Measurements from ENCODE around the gene UXS1. TPM values are rescaled to one million over a fixed set of nuclear protein-coding genes. Genes with fewer than 3 reads are reported as not detected.

UXS1 gene
- total and polyA plus RNA-seq, 2 donors (not counting 3 experiments of a cell fraction or from before 2014, with no cell fraction given), result 34.2 to 43.2 TPM

- Histone ChIP-seq H3K36me3 (ENCODE audit: control insufficient read depth in 2 of 2, extremely low read depth in 1 of 2, insufficient read depth in 2 of 2, low read length in 2 of 2) (no peaks in the 10 kb centered on the region), H3K9me3 (replicated peaks; ENCODE audit: control insufficient read depth, insufficient read depth, low read length) (no peaks in the 10 kb centered on the region), H3K79me2 (ENCODE audit: control insufficient read depth, insufficient read depth, low read length) (no peaks in the 10 kb centered on the region), H3K27me3 (ENCODE audit: control insufficient read depth in 2 of 2, insufficient read depth in 2 of 2, low read length in 2 of 2) (no peaks in the 10 kb centered on the region), H3K9me1 (replicated peaks; ENCODE audit: control insufficient read depth, extremely low read depth, insufficient read depth, low read length) (no peaks in the 10 kb centered on the region), H3K27ac (ENCODE audit: insufficient read depth, low read depth, low read length) (no peak overlapping the region), H3K9ac (replicated peaks; ENCODE audit: extremely low read depth, insufficient read depth, low read length) (no peak overlapping the region), H3K4me3 (replicated peaks in 1 of 3; ENCODE audit: insufficient read depth in 1 of 3, low read depth in 1 of 3, low read length in 3 of 3) (no peak overlapping the region), H3K4me1 (ENCODE audit: control insufficient read depth, extremely low read depth, insufficient read depth, low read length) (no peaks in the 10 kb centered on the region), H2AFZ (ENCODE audit: low read depth, low read length) (no peak overlapping the region), H3K4me2 (ENCODE audit: insufficient read depth, low read length) (no peak overlapping the region), H4K20me1 (replicated peaks; ENCODE audit: control insufficient read depth, extremely low read depth, insufficient read depth, low read length) (no peaks in the 10 kb centered on the region)
- ChIA-PET POLR2A (no interaction called here), CTCF (no interaction called here)
- no peak for FAIRE-seq
- no peak for DNase-seq (ENCODE audit: low read depth, low spot score)
- no TSS peak for BruUV-seq (replicated peaks)
- dilution Hi-C loops (cut with MboI; ENCODE audit: extremely low pct_ligation_motif_present, low sequenced_read_pairs), result no loop called here
- intact Hi-C loops (cut with micrococcal nuclease), result no loop called here
- TF ChIP-seq JUN (IDR thresholded peaks at IDR 0.05; ENCODE audit: borderline replicate concordance, insufficient read depth, insufficient read length, low read depth) (no peak), MAX (IDR thresholded peaks at IDR 0.05; ENCODE audit: insufficient read depth, insufficient read length) (no peak), POLR2A (IDR thresholded peaks at IDR 0.05; ENCODE audit: low read depth, low read length) (no peak), GATA2 (IDR thresholded peaks at IDR 0.05; ENCODE audit: insufficient read depth, insufficient read length, low read depth, low read length) (no peak), FOS (IDR thresholded peaks at IDR 0.05; ENCODE audit: borderline replicate concordance, insufficient read depth, low read length) (no peak), POLR2AphosphoS5 (IDR thresholded peaks at IDR 0.05; ENCODE audit: insufficient read depth, low read depth, low read length) (no peak), MYC (IDR thresholded peaks at IDR 0.05; ENCODE audit: low read depth, low read length) (no peak)
- TF ChIP-seq, protein P1, sequence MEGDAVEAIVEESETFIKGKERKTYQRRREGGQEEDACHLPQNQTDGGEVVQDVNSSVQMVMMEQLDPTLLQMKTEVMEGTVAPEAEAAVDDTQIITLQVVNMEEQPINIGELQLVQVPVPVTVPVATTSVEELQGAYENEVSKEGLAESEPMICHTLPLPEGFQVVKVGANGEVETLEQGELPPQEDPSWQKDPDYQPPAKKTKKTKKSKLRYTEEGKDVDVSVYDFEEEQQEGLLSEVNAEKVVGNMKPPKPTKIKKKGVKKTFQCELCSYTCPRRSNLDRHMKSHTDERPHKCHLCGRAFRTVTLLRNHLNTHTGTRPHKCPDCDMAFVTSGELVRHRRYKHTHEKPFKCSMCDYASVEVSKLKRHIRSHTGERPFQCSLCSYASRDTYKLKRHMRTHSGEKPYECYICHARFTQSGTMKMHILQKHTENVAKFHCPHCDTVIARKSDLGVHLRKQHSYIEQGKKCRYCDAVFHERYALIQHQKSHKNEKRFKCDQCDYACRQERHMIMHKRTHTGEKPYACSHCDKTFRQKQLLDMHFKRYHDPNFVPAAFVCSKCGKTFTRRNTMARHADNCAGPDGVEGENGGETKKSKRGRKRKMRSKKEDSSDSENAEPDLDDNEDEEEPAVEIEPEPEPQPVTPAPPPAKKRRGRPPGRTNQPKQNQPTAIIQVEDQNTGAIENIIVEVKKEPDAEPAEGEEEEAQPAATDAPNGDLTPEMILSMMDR (IDR thresholded peaks at IDR 0.05; ENCODE audit: extremely low read depth in 1 of 2, insufficient read depth in 1 of 2, low read depth in 1 of 2, low read length in 2 of 2), result no peak
These were observed 139.8 kb downstream of the UXS1 start for GRCh38 chr2:106054321-106054720.
